ENCODE measurements around the gene OR51B4. TPM values are rescaled to one million over a fixed set of nuclear protein-coding genes. Genes with fewer than 3 reads are reported as not detected.

The OR51B4 gene
- total and polyA plus RNA-seq, 2 of the 13 experiments (the other 11 are each of a cell fraction or from before 2014, with no cell fraction given) = 0.11 to 0.33 TPM

DNA sequence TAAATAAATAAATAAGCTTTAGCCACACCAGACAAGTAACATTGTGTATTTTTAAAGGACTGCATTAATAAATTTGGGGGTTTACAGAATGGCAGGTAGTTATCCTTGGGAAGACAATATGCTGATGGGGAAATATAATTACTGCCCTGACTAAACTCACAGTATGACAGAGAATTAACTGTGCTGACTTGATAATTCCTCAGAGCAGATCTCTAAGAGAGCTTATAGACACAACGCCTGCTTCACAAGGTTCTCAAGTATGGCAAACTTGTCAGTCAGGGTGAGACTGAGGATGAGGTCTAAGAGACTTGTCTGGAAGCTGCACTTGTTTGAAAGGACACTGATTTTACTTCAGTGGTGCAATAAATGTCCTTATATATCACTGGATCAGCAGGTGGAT is 3.3 kb downstream of the OR51B4 start:
- Histone ChIP-seq H3K9me3 (ENCODE audit: low read length) (no peaks in the 10 kb centered on the region), H2AFZ (ENCODE audit: low read length) (no peak overlapping the region), H3K79me2 (ENCODE audit: insufficient read depth, low read length) (no peaks in the 10 kb centered on the region), H3K4me3 (replicated peaks in 1 of 3; ENCODE audit: insufficient read depth in 1 of 3, low read depth in 2 of 3, low read length in 3 of 3) (no peak overlapping the region), H3K9ac (ENCODE audit: insufficient read depth, low read depth, low read length) (no peak overlapping the region), H4K20me1 (ENCODE audit: insufficient read depth, low read length) (no peaks in the 10 kb centered on the region), H3K4me2 (ENCODE audit: low read depth, low read length) (no peak overlapping the region), H3K27ac (ENCODE audit: extremely low read length, insufficient read depth, low read length) (no peak overlapping the region), H3K36me3 (replicated peaks in 1 of 2; ENCODE audit: control insufficient read depth in 1 of 2, insufficient read depth in 2 of 2, low read length in 2 of 2) (no peaks in the 10 kb centered on the region), H3K27me3 (ENCODE audit: control insufficient read depth in 1 of 2, insufficient read depth in 2 of 2, low read length in 2 of 2) (no peaks in the 10 kb centered on the region), H3K4me1 (ENCODE audit: insufficient read depth, low read length) (no peaks in the 10 kb centered on the region)
- in situ Hi-C loops (cut with HindIII; ENCODE audit: extremely low pct_ligation_motif_present, low pct_unique_long_range_greater_than_20kb) (no loop called here), intact Hi-C loops (cut with micrococcal nuclease; ENCODE audit: unreplicated experiment) (no loop called here)
- WGBS (ENCODE audit: low lambda C conversion rate) = 0% methylated on average over 1 of the region's 1 CpG
- BruUV-seq (replicated peaks) = no TSS peak
- CTCF ChIA-PET (ENCODE audit: low intra/inter-chr PET ratio, low total read pairs) = no interaction called here
- ATAC-seq (no peak), FAIRE-seq (no peak), DNase-seq (ENCODE audit: low spot score) (no peak)
- POLR2A ChIA-PET = no interaction called here
- TF ChIP-seq ZSCAN21 (CRISPR knock-in tag; IDR thresholded peaks at IDR 0.05; ENCODE audit: borderline replicate concordance) (no peak), TCF12 (IDR thresholded peaks at IDR 0.05) (no peak), TCF12 (CRISPR knock-in tag; IDR thresholded peaks at IDR 0.05) (no peak), NFYC (CRISPR knock-in tag; IDR thresholded peaks at IDR 0.05) (no peak), KLF9 (CRISPR knock-in tag; IDR thresholded peaks at IDR 0.05; ENCODE audit: low read depth) (no peak)
- TF ChIP-seq, protein P1, sequence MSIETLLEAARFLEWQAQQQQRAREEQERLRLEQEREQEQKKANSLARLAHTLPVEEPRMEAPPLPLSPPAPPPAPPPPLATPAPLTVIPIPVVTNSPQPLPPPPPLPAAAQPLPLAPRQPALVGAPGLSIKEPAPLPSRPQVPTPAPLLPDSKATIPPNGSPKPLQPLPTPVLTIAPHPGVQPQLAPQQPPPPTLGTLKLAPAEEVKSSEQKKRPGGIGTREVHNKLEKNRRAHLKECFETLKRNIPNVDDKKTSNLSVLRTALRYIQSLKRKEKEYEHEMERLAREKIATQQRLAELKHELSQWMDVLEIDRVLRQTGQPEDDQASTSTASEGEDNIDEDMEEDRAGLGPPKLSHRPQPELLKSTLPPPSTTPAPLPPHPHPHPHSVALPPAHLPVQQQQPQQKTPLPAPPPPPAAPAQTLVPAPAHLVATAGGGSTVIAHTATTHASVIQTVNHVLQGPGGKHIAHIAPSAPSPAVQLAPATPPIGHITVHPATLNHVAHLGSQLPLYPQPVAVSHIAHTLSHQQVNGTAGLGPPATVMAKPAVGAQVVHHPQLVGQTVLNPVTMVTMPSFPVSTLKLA (IDR thresholded peaks at IDR 0.05) = no peak
- TF ChIP-seq, protein P2, sequence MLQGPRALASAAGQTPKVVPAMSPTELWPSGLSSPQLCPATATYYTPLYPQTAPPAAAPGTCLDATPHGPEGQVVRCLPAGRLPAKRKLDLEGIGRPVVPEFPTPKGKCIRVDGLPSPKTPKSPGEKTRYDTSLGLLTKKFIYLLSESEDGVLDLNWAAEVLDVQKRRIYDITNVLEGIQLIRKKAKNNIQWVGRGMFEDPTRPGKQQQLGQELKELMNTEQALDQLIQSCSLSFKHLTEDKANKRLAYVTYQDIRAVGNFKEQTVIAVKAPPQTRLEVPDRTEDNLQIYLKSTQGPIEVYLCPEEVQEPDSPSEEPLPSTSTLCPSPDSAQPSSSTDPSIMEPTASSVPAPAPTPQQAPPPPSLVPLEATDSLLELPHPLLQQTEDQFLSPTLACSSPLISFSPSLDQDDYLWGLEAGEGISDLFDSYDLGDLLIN (CRISPR knock-in tag; IDR thresholded peaks at IDR 0.05; ENCODE audit: borderline replicate concordance) = no peak
- TF ChIP-seq, protein P3, sequence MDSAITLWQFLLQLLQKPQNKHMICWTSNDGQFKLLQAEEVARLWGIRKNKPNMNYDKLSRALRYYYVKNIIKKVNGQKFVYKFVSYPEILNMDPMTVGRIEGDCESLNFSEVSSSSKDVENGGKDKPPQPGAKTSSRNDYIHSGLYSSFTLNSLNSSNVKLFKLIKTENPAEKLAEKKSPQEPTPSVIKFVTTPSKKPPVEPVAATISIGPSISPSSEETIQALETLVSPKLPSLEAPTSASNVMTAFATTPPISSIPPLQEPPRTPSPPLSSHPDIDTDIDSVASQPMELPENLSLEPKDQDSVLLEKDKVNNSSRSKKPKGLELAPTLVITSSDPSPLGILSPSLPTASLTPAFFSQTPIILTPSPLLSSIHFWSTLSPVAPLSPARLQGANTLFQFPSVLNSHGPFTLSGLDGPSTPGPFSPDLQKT (CRISPR knock-in tag; IDR thresholded peaks at IDR 0.05; ENCODE audit: borderline replicate concordance) = no peak

Measured in HepG2 (cell line).